Osteoblast (primary cell): Measurements from ENCODE around the gene GPR55. TPM values are rescaled to one million over a fixed set of nuclear protein-coding genes. Genes with fewer than 3 reads are reported as not detected.

Source experiments
- DNase-seq: peaks from one replicate; pipeline ENCODE4 v3.0.0; 2011; ENCODE audit warnings: low spot score, mixed read lengths; ENCODE audit not compliant: insufficient read length; ENCODE audit errors: missing footprints
- H2AFZ ChIP-seq: 2 replicates; pipeline ENCODE4 v1.6.0; 2011; ENCODE audit warnings: mild to moderate bottlenecking, low read length
- H3K27ac ChIP-seq: 2 replicates; pipeline ENCODE4 v1.5.1; 2011; ENCODE audit warnings: mild to moderate bottlenecking, low read depth, low read length, moderate library complexity
- H3K27me3 ChIP-seq: 2 replicates; pipeline ENCODE4 v1.6.0; 2012; ENCODE audit warnings: mild to moderate bottlenecking, control low read depth, inconsistent platforms, low read length, moderate library complexity; ENCODE audit not compliant: insufficient read depth
- H3K36me3 ChIP-seq: 2 replicates; pipeline ENCODE4 v1.5.1; 2011; ENCODE audit warnings: mild to moderate bottlenecking, low read length, control low read depth, moderate library complexity; ENCODE audit not compliant: insufficient read depth
- H3K4me1 ChIP-seq: 2 replicates; pipeline ENCODE4 v1.5.1; 2011; ENCODE audit warnings: mild to moderate bottlenecking, low read length, control low read depth, moderate library complexity; ENCODE audit not compliant: insufficient read depth
- H3K4me2 ChIP-seq: 2 replicates; pipeline ENCODE4 v1.6.0; 2011; ENCODE audit warnings: mild to moderate bottlenecking, low read length; ENCODE audit not compliant: insufficient read depth
- H3K4me3 ChIP-seq: fragments of 200-600 bp; sonication (generic); 3 replicates; pipeline ENCODE4 v1.5.1; 2012; ENCODE audit warnings: mild to moderate bottlenecking, low read length, inconsistent platforms; ENCODE audit not compliant: insufficient read depth
- H3K79me2 ChIP-seq: 2 replicates; pipeline ENCODE4 v1.6.0; 2012; ENCODE audit warnings: mild to moderate bottlenecking, low read length, control low read depth, inconsistent platforms; ENCODE audit not compliant: insufficient read depth
- H3K9me3 ChIP-seq: 2 replicates; pipeline ENCODE4 v1.5.1; 2011; ENCODE audit warnings: low read depth, low read length, control low read depth
- H4K20me1 ChIP-seq: 2 replicates; pipeline ENCODE4 v1.6.0; 2012; ENCODE audit warnings: mild to moderate bottlenecking, low read length, control low read depth; ENCODE audit not compliant: insufficient read depth
- CTCF ChIP-seq: IDR thresholded peaks from 2 replicates; pipeline ENCODE4 v1.5.1; 2011; ENCODE audit warnings: mild to moderate bottlenecking, low read depth, low read length, moderate library complexity; ENCODE audit errors: extremely low read depth
- total RNA-seq: library from RNA; depleted of rRNA; stranded (reverse); fragments of >200 nt; gene quantifications from 2 replicates; pipeline ENCODE4 v1.2.3, GENCODE V29; 2012

The GPR55 gene
- total RNA-seq, 1 donor: not detected

- DNase-seq: no peak
- no peaks in the 10 kb centered on the region for H4K20me1 ChIP-seq
- H3K79me2 ChIP-seq: no peaks in the 10 kb centered on the region
- H3K9me3 ChIP-seq: peaks cover 3% of the 10 kb centered on the region
- no peak overlapping the region for H3K4me3 ChIP-seq
- H3K27me3 ChIP-seq: peaks cover 22% of the 10 kb centered on the region
- no peaks in the 10 kb centered on the region for H3K4me1 ChIP-seq
- no peak overlapping the region for H3K27ac ChIP-seq
- no peak for TF ChIP-seq CTCF
- no peak overlapping the region for H2AFZ ChIP-seq
- no peaks in the 10 kb centered on the region for H3K36me3 ChIP-seq
- H3K4me2 ChIP-seq: no peak overlapping the region
These were observed 34.4 kb downstream of the GPR55 start for GRCh38 chr2:230890646-230891045.

- H3K4me2 ChIP-seq: no peak overlapping the region
- no peak for TF ChIP-seq CTCF
These were observed 35.0 kb downstream of the GPR55 start for GRCh38 chr2:230889911-230890601.

GRCh38 chr2:230888824-230889400 is 36.1 kb downstream of the GPR55 start:
- H4K20me1 ChIP-seq: no peaks in the 10 kb centered on the region
- no peak overlapping the region for H3K27ac ChIP-seq
- no peaks in the 10 kb centered on the region for H3K4me1 ChIP-seq
- no peaks in the 10 kb centered on the region for H3K79me2 ChIP-seq
- H3K4me2 ChIP-seq: no peak overlapping the region
- DNase-seq: no peak
- H3K36me3 ChIP-seq: no peaks in the 10 kb centered on the region
- peaks cover 3% of the 10 kb centered on the region for H3K9me3 ChIP-seq
- no peak overlapping the region for H2AFZ ChIP-seq
- H3K4me3 ChIP-seq: no peak overlapping the region
- H3K27me3 ChIP-seq: peaks cover 18% of the 10 kb centered on the region
- TF ChIP-seq CTCF: no peak

More at GRCh38 chr2:230889911-230890601, 35.0 kb downstream of the GPR55 start:
- no peak overlapping the region for H3K27ac ChIP-seq
- H2AFZ ChIP-seq: no peak overlapping the region
- H3K4me3 ChIP-seq: no peak overlapping the region
- H4K20me1 ChIP-seq: no peaks in the 10 kb centered on the region
- H3K4me1 ChIP-seq: no peaks in the 10 kb centered on the region
- peaks cover 18% of the 10 kb centered on the region for H3K27me3 ChIP-seq
- H3K9me3 ChIP-seq: peaks cover 3% of the 10 kb centered on the region
- no peak for DNase-seq
- H3K79me2 ChIP-seq: no peaks in the 10 kb centered on the region
- H3K36me3 ChIP-seq: no peaks in the 10 kb centered on the region

GRCh38 chr2:230887342-230887741 is 37.7 kb downstream of the GPR55 start:
- Histone ChIP-seq H4K20me1 (no peaks in the 10 kb centered on the region), H3K4me3 (no peak overlapping the region), H3K4me1 (no peaks in the 10 kb centered on the region), H3K9me3 (peaks cover 1% of the 10 kb centered on the region), H3K36me3 (no peaks in the 10 kb centered on the region), H3K79me2 (no peaks in the 10 kb centered on the region), H2AFZ (no peak overlapping the region), H3K27me3 (peaks cover 14% of the 10 kb centered on the region), H3K4me2 (no peak overlapping the region), H3K27ac (no peak overlapping the region)
- no peak for DNase-seq
- TF ChIP-seq CTCF: no peak
